NB4 (cell line): ENCODE data around the gene CHD2.

Source experiments
- DNase-seq: peaks from one replicate; pipeline ENCODE4 v3.0.0; 2010; ENCODE audit warnings: low read depth
- H3K4me3 ChIP-seq: one replicate; pipeline ENCODE4 v1.5.1; 2011; ENCODE audit warnings: mild to moderate bottlenecking, low read depth, low read length, moderate library complexity
- CTCF ChIP-seq: IDR thresholded peaks from one replicate; pipeline ENCODE4 v1.5.1; 2012; ENCODE audit warnings: low read depth, low read length
- MYC ChIP-seq: IDR thresholded peaks from 2 replicates; pipeline ENCODE4 v1.6.1; 2011; ENCODE audit warnings: low read depth, low read length
- POLR2A ChIP-seq: IDR thresholded peaks from 2 replicates; pipeline ENCODE4 v1.6.1; 2011; ENCODE audit warnings: mild to moderate bottlenecking; ENCODE audit not compliant: insufficient read length; ENCODE audit errors: extremely low read depth
- TF ChIP-seq, protein P1 (sequence below): IDR thresholded peaks from 2 replicates; pipeline ENCODE4 v1.6.1; 2011; ENCODE audit warnings: low read depth, low read length

Gene CHD2

DNA sequence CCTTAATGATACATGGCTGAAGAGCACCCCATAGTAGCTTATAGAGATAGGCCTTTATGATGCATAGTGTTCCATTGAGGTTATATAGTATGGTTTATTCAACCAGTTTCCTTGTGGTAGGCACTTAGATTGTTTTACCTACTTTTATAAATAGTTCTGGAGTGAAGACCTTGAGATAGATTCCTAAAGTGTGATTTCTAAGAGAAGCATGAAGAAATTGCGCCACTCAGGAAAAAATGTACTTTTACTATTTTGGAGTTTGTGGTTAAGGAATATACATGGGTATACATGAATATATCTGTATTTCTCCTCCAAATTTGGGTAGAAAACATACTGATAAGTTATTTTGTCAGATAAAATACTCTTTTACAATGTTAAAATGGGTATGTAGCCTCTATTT, 70.5 kb downstream of the CHD2 start:
- no peak for DNase-seq
- no peak overlapping the region for H3K4me3 ChIP-seq
- TF ChIP-seq MYC (no peak), CTCF (no peak), POLR2A (no peak)
- TF ChIP-seq, protein P1, sequence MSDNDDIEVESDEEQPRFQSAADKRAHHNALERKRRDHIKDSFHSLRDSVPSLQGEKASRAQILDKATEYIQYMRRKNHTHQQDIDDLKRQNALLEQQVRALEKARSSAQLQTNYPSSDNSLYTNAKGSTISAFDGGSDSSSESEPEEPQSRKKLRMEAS: no peak

GRCh38 chr15:92971081-92971480, 71.0 kb downstream of the CHD2 start:
- H3K4me3 ChIP-seq: no peak overlapping the region
- TF ChIP-seq CTCF: no peak
- TF ChIP-seq, protein P1: no peak
- TF ChIP-seq MYC: no peak
- no peak for TF ChIP-seq POLR2A
- DNase-seq: no peak

- H3K4me3 ChIP-seq: no peak overlapping the region
- DNase-seq: no peak
- no peak for TF ChIP-seq CTCF
- TF ChIP-seq, protein P1: no peak
- no peak for TF ChIP-seq POLR2A
- TF ChIP-seq MYC: no peak
Observed at GRCh38 chr15:92971713-92972112, 71.6 kb downstream of the CHD2 start.

DNA sequence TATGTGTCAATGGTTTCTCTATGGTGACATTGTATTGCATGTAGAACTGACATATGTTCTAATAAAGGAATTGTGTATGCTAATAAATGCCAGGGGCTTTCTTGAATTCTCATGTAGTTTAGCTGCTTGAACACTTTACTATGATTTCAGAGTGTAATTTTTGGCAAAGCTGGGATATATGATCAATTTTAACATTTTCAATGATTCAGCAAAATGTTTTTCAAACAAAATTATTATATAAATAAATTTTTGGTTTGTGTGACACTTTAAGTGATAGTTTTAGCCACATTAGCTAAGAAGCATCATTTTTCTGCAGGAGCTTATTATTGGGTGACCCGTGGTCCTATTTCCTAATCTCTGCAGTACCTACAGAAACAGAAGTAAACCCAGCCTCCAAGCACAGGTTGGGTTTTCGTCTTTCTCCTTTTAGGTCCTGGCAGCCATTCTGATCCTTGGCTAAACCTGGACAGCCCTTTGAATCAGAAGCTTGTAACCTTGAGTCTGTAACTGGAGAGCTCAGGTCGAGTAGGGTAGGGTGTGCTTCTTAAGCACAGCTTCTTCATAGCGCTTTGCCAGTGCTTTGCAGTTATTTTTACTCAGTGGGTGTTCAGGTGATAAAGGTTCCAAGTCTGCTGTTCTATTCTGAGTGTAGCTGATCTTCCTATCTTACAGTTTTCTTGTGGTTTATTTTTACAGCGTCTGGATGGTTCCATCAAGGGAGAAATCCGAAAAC, 74.2 kb downstream of the CHD2 start:
- TF ChIP-seq CTCF: no peak
- TF ChIP-seq MYC: no peak
- TF ChIP-seq POLR2A: no peak
- TF ChIP-seq, protein P1: no peak
- no peak overlapping the region for H3K4me3 ChIP-seq
- no peak for DNase-seq

- TF ChIP-seq, protein P1: no peak
- TF ChIP-seq CTCF (no peak), POLR2A (no peak), MYC (no peak)
- no peak overlapping the region for H3K4me3 ChIP-seq
- DNase-seq: no peak
Observed at GRCh38 chr15:92979011-92979701, 79.0 kb downstream of the CHD2 start.
